ENCODE results near the gene XRCC3. TPM values are rescaled to one million over a fixed set of nuclear protein-coding genes. Genes with fewer than 3 reads are reported as not detected.
A peak's percentile ranks its signal among the peaks of the same experiment; 100 is the strongest.

Gene XRCC3
- total and polyA plus RNA-seq, 2 donors: 5.4 to 10.6 TPM

DNA sequence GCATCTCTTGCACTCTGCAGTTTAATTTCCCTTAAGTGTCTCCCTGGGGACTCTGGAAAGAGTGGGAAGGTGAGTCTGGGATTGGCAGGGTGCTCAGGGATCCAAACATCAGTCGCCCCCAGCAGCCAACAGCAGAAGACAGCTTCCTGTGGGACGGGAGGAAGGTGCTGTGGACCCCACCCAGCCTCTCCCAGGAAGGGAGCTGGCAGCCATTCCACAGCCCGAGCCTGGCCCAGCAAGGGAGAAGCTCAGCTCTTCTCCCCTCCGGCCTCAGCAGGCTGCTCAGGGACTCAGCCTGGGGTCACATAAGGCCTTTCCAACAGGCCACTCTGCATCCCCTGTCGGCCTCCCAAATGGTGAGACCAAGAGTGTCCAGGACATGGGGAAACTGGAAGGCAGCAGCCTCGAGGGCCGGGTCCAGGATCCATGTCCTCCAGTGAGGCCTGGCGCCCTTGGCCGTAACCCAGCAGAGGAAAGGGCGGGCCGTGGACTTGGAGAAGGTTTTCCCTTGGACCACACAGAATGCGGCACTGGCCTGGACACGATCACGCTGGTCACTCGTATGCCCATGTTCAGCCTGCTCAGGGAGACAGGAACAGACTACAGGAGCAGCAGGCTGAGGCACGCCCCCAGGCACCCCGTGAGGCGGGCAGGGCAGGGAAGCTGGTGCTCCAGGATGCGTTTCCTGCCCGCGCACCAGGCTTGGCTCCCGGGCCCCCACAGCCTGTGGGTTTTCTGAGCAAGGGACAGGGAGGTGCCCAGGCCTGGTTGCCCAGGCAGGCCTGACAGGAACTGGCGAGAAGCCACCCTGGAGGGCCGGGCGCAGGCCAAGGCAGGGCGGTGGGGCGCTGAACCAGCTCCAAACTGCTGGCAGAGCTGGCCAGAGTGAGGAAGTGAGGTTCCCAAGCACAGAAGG is 3.5 kb downstream of the XRCC3 start:
- Histone ChIP-seq H3K36me3 (ENCODE audit: insufficient read depth) (no peaks in the 10 kb centered on the region), H3K4me1 (ENCODE audit: insufficient read depth) (no peaks in the 10 kb centered on the region), H3K27ac (ENCODE audit: low read depth) (peak overlapping the region; percentile 30), H3K4me3 (ENCODE audit: low read depth, low read length) (no peak overlapping the region)
- DNase-seq (ENCODE audit: extremely low spot score): no peak
- WGBS: 59% methylated on average over 27 of the region's 27 CpGs

- no peak for DNase-seq (ENCODE audit: extremely low spot score)
- WGBS: 65% methylated on average over 9 of the region's 9 CpGs
- Histone ChIP-seq H3K4me1 (ENCODE audit: insufficient read depth) (no peaks in the 10 kb centered on the region), H3K4me3 (ENCODE audit: low read depth, low read length) (no peak overlapping the region), H3K36me3 (ENCODE audit: insufficient read depth) (no peaks in the 10 kb centered on the region), H3K27ac (ENCODE audit: low read depth) (no peak overlapping the region)
Observed at GRCh38 chr14:103710771-103711377, 4.4 kb downstream of the XRCC3 start.

- no peak overlapping the region for H3K4me3 ChIP-seq (ENCODE audit: low read depth, low read length)
- DNase-seq (ENCODE audit: extremely low spot score): no peak
- no peaks in the 10 kb centered on the region for H3K4me1 ChIP-seq (ENCODE audit: insufficient read depth)
- WGBS: 89% methylated on average over 15 of the region's 15 CpGs
- no peak overlapping the region for H3K27ac ChIP-seq (ENCODE audit: low read depth)
- no peaks in the 10 kb centered on the region for H3K36me3 ChIP-seq (ENCODE audit: insufficient read depth)
Observed at GRCh38 chr14:103709814-103710213, 5.4 kb downstream of the XRCC3 start.

DNA sequence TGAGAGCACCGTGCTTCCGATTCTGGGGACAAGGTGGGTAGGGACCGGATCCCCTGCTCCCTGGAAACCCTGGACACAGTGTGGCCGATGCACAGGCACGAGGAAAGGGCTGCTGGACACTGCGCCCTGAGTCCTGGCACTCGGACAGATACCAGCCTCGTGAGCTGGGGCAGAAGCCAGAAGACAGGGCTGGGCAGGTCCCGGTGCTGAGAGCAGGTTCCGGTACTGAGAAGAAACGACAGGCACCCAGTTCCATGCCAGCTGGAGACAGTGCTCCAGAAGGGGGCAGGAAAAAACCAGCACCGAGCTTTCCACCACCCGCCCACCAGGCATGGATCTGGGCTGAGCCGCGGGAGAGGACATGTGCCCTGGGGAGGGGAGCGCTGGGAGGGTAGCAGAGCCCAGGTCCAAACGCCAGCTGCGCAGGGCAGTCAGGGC is 6.5 kb downstream of the XRCC3 start:
- Histone ChIP-seq H3K4me1 (ENCODE audit: insufficient read depth) (no peaks in the 10 kb centered on the region), H3K36me3 (ENCODE audit: insufficient read depth) (no peaks in the 10 kb centered on the region), H3K4me3 (ENCODE audit: low read depth, low read length) (no peak overlapping the region), H3K27ac (ENCODE audit: low read depth) (no peak overlapping the region)
- no peak for DNase-seq (ENCODE audit: extremely low spot score)
- WGBS: 80% methylated on average over 18 of the region's 18 CpGs

GRCh38 chr14:103707329-103708263 is 7.7 kb downstream of the XRCC3 start:
- DNase-seq (ENCODE audit: extremely low spot score): no peak
- H3K4me3 ChIP-seq (ENCODE audit: low read depth, low read length): no peak overlapping the region
- no peak overlapping the region for H3K27ac ChIP-seq (ENCODE audit: low read depth)
- no peaks in the 10 kb centered on the region for H3K4me1 ChIP-seq (ENCODE audit: insufficient read depth)
- H3K36me3 ChIP-seq (ENCODE audit: insufficient read depth): no peaks in the 10 kb centered on the region
- 86% methylated on average over 29 of the region's 29 CpGs for WGBS

GRCh38 chr14:103706551-103707328 is 8.5 kb downstream of the XRCC3 start:
- Histone ChIP-seq H3K4me3 (ENCODE audit: low read depth, low read length) (no peak overlapping the region), H3K36me3 (ENCODE audit: insufficient read depth) (no peaks in the 10 kb centered on the region), H3K27ac (ENCODE audit: low read depth) (no peak overlapping the region), H3K4me1 (ENCODE audit: insufficient read depth) (no peaks in the 10 kb centered on the region)
- no peak for DNase-seq (ENCODE audit: extremely low spot score)
- 89% methylated on average over 41 of the region's 41 CpGs for WGBS

DNA sequence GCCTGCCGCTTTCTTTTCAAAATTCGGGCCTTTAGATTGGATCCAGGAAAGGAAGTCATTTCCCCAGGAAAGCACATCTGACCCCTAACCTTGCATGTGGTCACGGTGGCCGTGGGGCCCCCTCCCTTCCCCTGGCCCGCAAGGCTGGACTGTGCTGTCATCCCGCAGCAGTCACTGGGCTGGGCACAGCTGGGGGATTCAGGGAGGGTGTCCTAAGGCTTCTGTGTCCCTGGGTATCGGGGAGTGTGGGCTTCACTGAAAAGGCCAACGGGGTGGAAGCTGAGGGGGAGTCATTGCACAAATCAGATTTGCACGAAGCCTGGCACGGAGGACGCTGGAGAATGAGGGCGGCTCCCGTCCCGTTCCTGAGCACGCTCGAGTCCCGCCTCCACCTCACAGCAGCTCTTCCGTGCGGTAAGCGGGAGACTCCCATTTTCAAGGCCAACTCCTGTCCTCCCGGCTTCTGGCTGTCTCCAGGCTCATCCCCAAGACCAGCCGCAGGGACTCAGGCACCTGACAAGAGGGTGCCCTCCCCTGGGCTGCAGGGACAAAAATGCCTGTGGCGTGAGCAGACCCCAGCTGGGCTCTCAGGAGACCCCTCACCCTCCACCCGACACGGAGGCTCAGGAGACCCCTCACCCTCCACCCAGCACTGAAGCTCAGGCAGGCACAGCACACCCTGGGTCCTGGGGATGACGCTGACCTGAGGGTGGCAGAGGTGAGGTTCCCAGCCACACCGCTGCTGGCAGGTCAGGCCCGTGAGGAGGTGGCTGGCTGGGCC is 9.6 kb downstream of the XRCC3 start:
- Histone ChIP-seq H3K4me3 (ENCODE audit: low read depth, low read length) (no peak overlapping the region), H3K4me1 (ENCODE audit: insufficient read depth) (no peaks in the 10 kb centered on the region), H3K36me3 (ENCODE audit: insufficient read depth) (no peaks in the 10 kb centered on the region), H3K27ac (ENCODE audit: low read depth) (peak overlapping the region; percentile 89)
- DNase-seq (ENCODE audit: extremely low spot score): no peak
- WGBS: 57% methylated on average over 28 of the region's 28 CpGs

DNA sequence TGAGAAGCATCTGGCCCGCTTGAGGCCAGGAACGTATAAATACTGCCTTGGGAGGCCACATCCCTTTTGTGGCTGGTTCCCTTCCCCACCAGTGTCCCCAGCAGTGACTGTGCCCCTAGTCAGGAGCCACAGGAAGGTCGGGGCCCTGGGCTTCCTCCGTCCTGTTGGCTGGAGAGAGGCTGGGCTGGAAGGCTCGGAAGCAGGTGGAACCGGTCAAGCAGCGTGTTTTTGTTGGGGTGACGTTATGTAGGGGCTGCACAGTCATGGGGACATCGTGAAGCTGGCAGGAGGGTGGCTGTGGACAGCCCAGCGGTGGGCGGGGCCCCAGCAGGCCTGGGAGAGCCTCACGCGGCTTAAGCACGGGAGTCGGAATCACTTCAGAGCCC is 10.1 kb downstream of the XRCC3 start:
- Histone ChIP-seq H3K27ac (ENCODE audit: low read depth) (peak overlapping the region; percentile 92), H3K4me1 (ENCODE audit: insufficient read depth) (no peaks in the 10 kb centered on the region), H3K36me3 (ENCODE audit: insufficient read depth) (no peaks in the 10 kb centered on the region), H3K4me3 (ENCODE audit: low read depth, low read length) (no peak overlapping the region)
- 57% methylated on average over 15 of the region's 15 CpGs for WGBS
- peak; percentile 80 for DNase-seq (ENCODE audit: extremely low spot score)

DNA sequence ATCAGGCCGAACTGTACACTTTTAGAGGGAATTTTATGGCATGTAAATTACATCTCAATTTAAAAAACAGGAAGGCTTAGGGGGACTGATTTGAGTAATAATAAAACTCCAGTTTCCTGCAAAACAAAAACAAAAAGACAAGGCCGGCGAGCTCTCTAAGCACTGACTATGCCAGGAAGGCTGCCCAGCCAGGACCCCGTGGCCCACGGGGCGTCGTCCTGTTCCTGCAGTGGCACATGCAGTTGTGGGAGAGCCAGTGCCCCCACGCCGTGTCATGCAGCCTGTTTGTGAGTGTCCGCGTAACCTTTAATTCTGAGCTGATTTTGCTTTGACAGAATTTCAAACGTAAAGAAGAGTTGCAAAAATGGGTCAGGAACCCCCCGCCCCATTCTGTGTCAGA is 10.5 kb downstream of the XRCC3 start:
- Histone ChIP-seq H3K4me3 (ENCODE audit: low read depth, low read length) (no peak overlapping the region), H3K27ac (ENCODE audit: low read depth) (peak overlapping the region; percentile 92), H3K36me3 (ENCODE audit: insufficient read depth) (no peaks in the 10 kb centered on the region), H3K4me1 (ENCODE audit: insufficient read depth) (no peaks in the 10 kb centered on the region)
- WGBS: 69% methylated on average over 13 of the region's 13 CpGs
- no peak for DNase-seq (ENCODE audit: extremely low spot score)

DNA sequence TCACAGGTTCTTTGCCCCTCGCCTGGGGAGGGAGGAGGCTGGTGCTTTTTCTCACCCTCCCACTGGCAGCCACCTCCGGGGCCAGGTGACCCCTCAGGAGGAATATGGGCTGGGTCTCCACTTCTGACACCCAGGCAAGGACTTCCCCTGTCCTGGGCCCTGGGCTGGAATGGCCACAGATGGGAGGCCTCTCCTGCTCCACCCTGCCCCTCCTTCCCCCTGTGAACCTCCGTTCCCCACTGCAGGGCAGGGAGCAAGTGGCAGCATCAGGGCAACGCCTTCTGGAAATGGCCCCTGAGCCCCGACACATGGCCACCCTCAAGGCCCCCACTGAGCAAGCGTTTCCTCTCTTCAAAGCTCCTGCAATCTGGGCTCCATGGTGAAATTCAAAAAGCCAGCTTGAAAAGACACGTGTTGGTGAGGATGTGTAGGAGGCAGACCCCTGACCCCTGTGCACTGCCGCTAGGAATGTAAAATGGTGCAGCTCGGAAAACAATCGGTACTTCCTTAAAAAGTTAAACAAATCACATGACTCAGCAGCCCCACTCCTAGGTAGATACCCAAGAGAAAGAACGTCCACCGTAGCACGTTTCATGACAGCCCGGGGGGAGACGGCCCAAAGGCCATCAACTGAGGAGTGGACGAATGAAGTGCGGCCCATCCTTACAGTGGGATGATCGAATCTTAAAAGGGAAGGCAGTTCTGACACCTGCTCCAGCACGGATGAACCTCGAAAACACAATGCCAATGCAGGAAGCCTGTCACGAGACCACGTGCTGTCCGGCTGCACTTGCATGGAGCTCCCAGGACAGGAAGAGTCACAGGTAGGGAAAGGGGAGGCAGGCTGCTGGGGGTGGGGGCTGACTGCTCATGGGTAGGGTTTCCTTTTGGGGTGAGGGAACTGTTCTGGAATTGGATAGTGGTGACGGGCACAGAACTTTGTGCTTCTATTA is 11.5 kb downstream of the XRCC3 start:
- H3K4me3 ChIP-seq (ENCODE audit: low read depth, low read length): no peak overlapping the region
- WGBS: 78% methylated on average over 24 of the region's 24 CpGs
- no peaks in the 10 kb centered on the region for H3K4me1 ChIP-seq (ENCODE audit: insufficient read depth)
- no peaks in the 10 kb centered on the region for H3K36me3 ChIP-seq (ENCODE audit: insufficient read depth)
- H3K27ac ChIP-seq (ENCODE audit: low read depth): no peak overlapping the region
- no peak for DNase-seq (ENCODE audit: extremely low spot score)

GRCh38 chr14:103702497-103703432 is 12.5 kb downstream of the XRCC3 start:
- no peak for DNase-seq (ENCODE audit: extremely low spot score)
- WGBS: 84% methylated on average over 29 of the region's 29 CpGs
- H3K4me1 ChIP-seq (ENCODE audit: insufficient read depth): no peaks in the 10 kb centered on the region
- no peak overlapping the region for H3K4me3 ChIP-seq (ENCODE audit: low read depth, low read length)
- no peaks in the 10 kb centered on the region for H3K36me3 ChIP-seq (ENCODE audit: insufficient read depth)
- no peak overlapping the region for H3K27ac ChIP-seq (ENCODE audit: low read depth)
